Astrocyte (in vitro differentiated cells and primary cell): ENCODE measurements around the gene MFNG.

Source experiments
- CTCF ChIP-seq: IDR thresholded peaks from 2 replicates; pipeline ENCODE4 v1.5.1; 2011; ENCODE audit warnings: low read depth, mild to moderate bottlenecking, inconsistent platforms, low read length, moderate library complexity; ENCODE audit not compliant: insufficient read depth
- EZH2 ChIP-seq: IDR thresholded peaks from 2 replicates; pipeline ENCODE4 v1.6.1; 2012; ENCODE audit warnings: mild to moderate bottlenecking, low read length, inconsistent platforms; ENCODE audit not compliant: insufficient read depth

DNA sequence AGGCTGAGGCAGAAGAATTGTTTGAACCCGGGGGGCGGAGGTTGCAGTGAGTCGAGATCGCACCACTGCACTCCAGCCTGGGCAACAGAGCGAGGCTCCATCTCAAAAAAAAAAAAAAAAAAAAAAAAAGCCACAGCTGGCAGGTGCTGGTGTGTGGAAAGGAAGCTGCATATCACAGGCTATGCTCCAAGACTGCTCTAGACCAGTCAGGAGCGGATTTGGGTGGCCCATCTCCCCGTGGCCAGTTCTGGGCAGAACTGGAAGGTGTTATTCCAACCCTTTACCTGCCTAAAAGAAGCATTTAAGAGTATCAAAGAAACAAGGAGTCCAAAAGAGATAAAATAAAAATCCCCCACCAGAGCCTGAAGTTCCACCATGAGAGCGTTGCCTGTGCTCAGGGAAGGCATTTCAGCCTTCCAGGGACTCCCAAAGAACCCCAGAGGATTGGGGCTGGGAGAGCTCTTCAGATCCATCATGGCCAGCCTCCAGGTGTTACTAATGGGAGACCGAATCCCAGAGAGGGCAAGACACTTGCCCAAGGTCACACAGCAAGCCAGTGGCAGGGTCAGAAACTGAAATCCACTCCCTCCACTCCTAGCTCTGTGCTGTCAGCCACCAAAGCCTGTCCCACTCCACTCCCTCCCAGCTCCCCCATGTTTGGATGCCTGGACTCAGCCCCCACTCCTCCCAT is 14.3 kb downstream of the MFNG start:
- TF ChIP-seq CTCF (no peak), EZH2 (no peak)
